ENCODE data around the gene RGPD4. TPM values are rescaled to one million over a fixed set of nuclear protein-coding genes. Genes with fewer than 3 reads are reported as not detected.

Gene RGPD4
- total RNA-seq, 1 experiment from 2014 or later, result 0.04 TPM

GRCh38 chr2:107790837-107791236 lies 35.9 kb upstream of the RGPD4 start:
- H3K27me3 Mint-ChIP-seq (ENCODE audit: low read depth), result no peaks in the 10 kb centered on the region; the same call in 1 of the 2 replicates

DNA sequence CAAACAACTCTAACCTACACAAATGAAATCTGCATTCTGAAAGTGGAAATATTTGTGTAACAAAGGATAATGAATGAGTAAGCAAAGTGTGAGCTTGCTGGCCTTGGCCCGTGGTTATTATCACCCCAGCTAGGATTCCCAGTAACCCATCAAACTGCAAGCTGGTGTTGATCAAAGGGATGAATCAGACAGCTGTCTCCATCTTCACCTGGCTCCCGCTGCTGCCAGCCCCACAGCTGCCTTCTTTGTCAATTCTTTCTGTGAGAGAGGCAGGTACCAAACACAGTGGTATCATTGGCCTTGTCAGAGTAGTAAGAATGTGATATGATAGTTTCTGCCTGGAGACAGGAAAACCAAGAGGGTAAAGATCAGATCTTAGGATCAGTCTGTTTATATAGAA lies 25.2 kb upstream of the RGPD4 start:
- Mint-ChIP-seq H3K4me1 (peaks cover 16% of the 10 kb centered on the region), H3K4me3 (no peak overlapping the region), H3K36me3 (no peaks in the 10 kb centered on the region), H3K27ac (no peak overlapping the region), H3K27me3 (ENCODE audit: low read depth) (no peaks in the 10 kb centered on the region), H3K9me3 (peaks cover 10% of the 10 kb centered on the region)
- CTCF ChIA-PET, result no interaction called here
- DNase-seq (ENCODE audit: low spot score) (no peak), ATAC-seq (peak; percentile 43; the same call in 1 of the 2 replicates)
- no peak for TF ChIP-seq SOX15 (CRISPR knock-in tag; IDR thresholded peaks at IDR 0.05)
- no peak for TF ChIP-seq IRF2 (CRISPR knock-in tag; IDR thresholded peaks at IDR 0.05; ENCODE audit: borderline replicate concordance, low read depth)
- TF ChIP-seq ZBTB43 (CRISPR knock-in tag; IDR thresholded peaks at IDR 0.05), result no peak
- TF ChIP-seq EMX1 (CRISPR knock-in tag; IDR thresholded peaks at IDR 0.05), result no peak
- TF ChIP-seq HMGXB4 (CRISPR knock-in tag; IDR thresholded peaks at IDR 0.05), result no peak
- POLR2A ChIA-PET, result no interaction called here

More at GRCh38 chr2:107790837-107791236, 35.9 kb upstream of the RGPD4 start:
- Mint-ChIP-seq H3K4me1 (no peaks in the 10 kb centered on the region), H3K27ac (no peak overlapping the region), H3K36me3 (no peaks in the 10 kb centered on the region), H3K4me3 (no peak overlapping the region), H3K9me3 (peaks cover 4% of the 10 kb centered on the region; the same call in 1 of the 2 replicates)
- no peak for DNase-seq (ENCODE audit: low spot score)
- no peak for TF ChIP-seq ZBTB43 (CRISPR knock-in tag; IDR thresholded peaks at IDR 0.05)
- TF ChIP-seq CREM (CRISPR knock-in tag; IDR thresholded peaks at IDR 0.05), result no peak
- no peak for TF ChIP-seq ATF1 (CRISPR knock-in tag; IDR thresholded peaks at IDR 0.05)
- no peak for TF ChIP-seq IRF1 (CRISPR knock-in tag; IDR thresholded peaks at IDR 0.05)
- ChIA-PET POLR2A (no interaction called here), CTCF (no interaction called here)
- no peak for ATAC-seq

- ATAC-seq (no peak), DNase-seq (ENCODE audit: low spot score) (no peak)
- peaks cover 16% of the 10 kb centered on the region for H3K4me1 Mint-ChIP-seq
- no peaks in the 10 kb centered on the region for H3K27me3 Mint-ChIP-seq (ENCODE audit: low read depth)
- H3K36me3 Mint-ChIP-seq, result no peaks in the 10 kb centered on the region
- TF ChIP-seq ZNF138 (CRISPR knock-in tag; conservative IDR thresholded peaks at IDR 0.05) (no peak), EMX1 (CRISPR knock-in tag; IDR thresholded peaks at IDR 0.05) (no peak), CTCF (IDR thresholded peaks at IDR 0.05) (no peak), ZBTB43 (CRISPR knock-in tag; IDR thresholded peaks at IDR 0.05) (no peak), SMAD4 (CRISPR knock-in tag; IDR thresholded peaks at IDR 0.05) (no peak), RELA (CRISPR knock-in tag; IDR thresholded peaks at IDR 0.05; ENCODE audit: borderline replicate concordance) (no peak)
- TF ChIP-seq, protein P1, sequence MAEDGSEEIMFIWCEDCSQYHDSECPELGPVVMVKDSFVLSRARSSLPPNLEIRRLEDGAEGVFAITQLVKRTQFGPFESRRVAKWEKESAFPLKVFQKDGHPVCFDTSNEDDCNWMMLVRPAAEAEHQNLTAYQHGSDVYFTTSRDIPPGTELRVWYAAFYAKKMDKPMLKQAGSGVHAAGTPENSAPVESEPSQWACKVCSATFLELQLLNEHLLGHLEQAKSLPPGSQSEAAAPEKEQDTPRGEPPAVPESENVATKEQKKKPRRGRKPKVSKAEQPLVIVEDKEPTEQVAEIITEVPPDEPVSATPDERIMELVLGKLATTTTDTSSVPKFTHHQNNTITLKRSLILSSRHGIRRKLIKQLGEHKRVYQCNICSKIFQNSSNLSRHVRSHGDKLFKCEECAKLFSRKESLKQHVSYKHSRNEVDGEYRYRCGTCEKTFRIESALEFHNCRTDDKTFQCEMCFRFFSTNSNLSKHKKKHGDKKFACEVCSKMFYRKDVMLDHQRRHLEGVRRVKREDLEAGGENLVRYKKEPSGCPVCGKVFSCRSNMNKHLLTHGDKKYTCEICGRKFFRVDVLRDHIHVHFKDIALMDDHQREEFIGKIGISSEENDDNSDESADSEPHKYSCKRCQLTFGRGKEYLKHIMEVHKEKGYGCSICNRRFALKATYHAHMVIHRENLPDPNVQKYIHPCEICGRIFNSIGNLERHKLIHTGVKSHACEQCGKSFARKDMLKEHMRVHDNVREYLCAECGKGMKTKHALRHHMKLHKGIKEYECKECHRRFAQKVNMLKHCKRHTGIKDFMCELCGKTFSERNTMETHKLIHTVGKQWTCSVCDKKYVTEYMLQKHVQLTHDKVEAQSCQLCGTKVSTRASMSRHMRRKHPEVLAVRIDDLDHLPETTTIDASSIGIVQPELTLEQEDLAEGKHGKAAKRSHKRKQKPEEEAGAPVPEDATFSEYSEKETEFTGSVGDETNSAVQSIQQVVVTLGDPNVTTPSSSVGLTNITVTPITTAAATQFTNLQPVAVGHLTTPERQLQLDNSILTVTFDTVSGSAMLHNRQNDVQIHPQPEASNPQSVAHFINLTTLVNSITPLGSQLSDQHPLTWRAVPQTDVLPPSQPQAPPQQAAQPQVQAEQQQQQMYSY (CRISPR knock-in tag; IDR thresholded peaks at IDR 0.05), result no peak
- TF ChIP-seq, protein P2, sequence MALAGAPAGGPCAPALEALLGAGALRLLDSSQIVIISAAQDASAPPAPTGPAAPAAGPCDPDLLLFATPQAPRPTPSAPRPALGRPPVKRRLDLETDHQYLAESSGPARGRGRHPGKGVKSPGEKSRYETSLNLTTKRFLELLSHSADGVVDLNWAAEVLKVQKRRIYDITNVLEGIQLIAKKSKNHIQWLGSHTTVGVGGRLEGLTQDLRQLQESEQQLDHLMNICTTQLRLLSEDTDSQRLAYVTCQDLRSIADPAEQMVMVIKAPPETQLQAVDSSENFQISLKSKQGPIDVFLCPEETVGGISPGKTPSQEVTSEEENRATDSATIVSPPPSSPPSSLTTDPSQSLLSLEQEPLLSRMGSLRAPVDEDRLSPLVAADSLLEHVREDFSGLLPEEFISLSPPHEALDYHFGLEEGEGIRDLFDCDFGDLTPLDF (CRISPR knock-in tag; IDR thresholded peaks at IDR 0.05), result no peak
- ChIA-PET CTCF (no interaction called here), POLR2A (no interaction called here)
- no peak overlapping the region for H3K4me3 Mint-ChIP-seq
- peaks cover 9% of the 10 kb centered on the region for H3K9me3 Mint-ChIP-seq
- H3K27ac Mint-ChIP-seq, result no peak overlapping the region
These were observed 21.8 kb upstream of the RGPD4 start for GRCh38 chr2:107804608-107805498.
